HEK293 (cell line): ENCODE measurements around the gene NCBP2.

Experiments
- CTCF ChIA-PET: fragments of 350-600 bp; formaldehyde crosslinking; extraction: SDS; loops from one replicate; lab custom pipeline; 2021; ENCODE audit warnings: antibody characterized with exemption; lab: Yijun Ruan, JAX
- POLR2A ChIA-PET: fragments of 300-600 bp; formaldehyde crosslinking; extraction: SDS; loops from one replicate; lab custom pipeline; 2020; ENCODE audit warnings: antibody characterized with exemption, inconsistent platforms; lab: Yijun Ruan, JAX
- H3K27ac ChIP-seq: fragments of 200-500 bp; sonication (Bioruptor generic); 2 replicates; pipeline ENCODE4 v1.5.1; 2014; ENCODE audit warnings: low read depth, low read length, control low read depth, inconsistent platforms; ENCODE audit errors: extremely low read depth
- H3K36me3 ChIP-seq, 2 experiments: fragments of 200-500 bp in 1 of 2; sonication (Bioruptor generic) in 1 of 2; 1 replicate in 1 of 2; 2 replicates in 1 of 2; pipeline ENCODE4 v1.5.1; 2014 to 2017; ENCODE audit warnings: inconsistent platforms in 2 of 2, low read length in 2 of 2; ENCODE audit not compliant: control insufficient read depth in 2 of 2, insufficient read depth in 1 of 2
- H3K4me1 ChIP-seq: fragments of 200-500 bp; sonication (Bioruptor generic); 2 replicates; pipeline ENCODE4 v1.5.1; 2014; ENCODE audit warnings: mild to moderate bottlenecking, low read length, inconsistent platforms; ENCODE audit not compliant: control insufficient read depth, insufficient read depth
- H3K4me3 ChIP-seq: 2 replicates; pipeline ENCODE4 v1.5.1; 2011; ENCODE audit warnings: low read depth, mild to moderate bottlenecking, control low read depth, low read length, moderate library complexity
- H3K9me3 ChIP-seq: fragments of 200-500 bp; sonication (Bioruptor generic); 2 replicates; pipeline ENCODE4 v1.5.1; 2014; ENCODE audit warnings: low read depth, low read length, inconsistent platforms; ENCODE audit not compliant: control insufficient read depth, insufficient read depth
- EGR2 ChIP-seq: fragments of 450-650 bp; formaldehyde crosslinking; IDR thresholded peaks from 2 replicates; pipeline ENCODE4 v1.5.1; 2016; ENCODE audit warnings: low read depth, missing biosample characterization, missing genetic modification characterization
- HIC1 ChIP-seq: fragments of 450-650 bp; formaldehyde crosslinking; IDR thresholded peaks from 2 replicates; pipeline ENCODE4 v1.5.1; 2016; ENCODE audit warnings: missing biosample characterization, missing genetic modification characterization
- HOXA7 ChIP-seq: sonication (generic); formaldehyde crosslinking; IDR thresholded peaks from 2 replicates; pipeline ENCODE4 v1.8.1; 2022; ENCODE audit warnings: missing genetic modification reagents, borderline replicate concordance
- KLF10 ChIP-seq: fragments of 450-650 bp; IDR thresholded peaks from 2 replicates; pipeline ENCODE4 v1.5.1; 2018; ENCODE audit warnings: missing biosample characterization, mild to moderate bottlenecking, missing genetic modification characterization
- KLF7 ChIP-seq: fragments of 450-650 bp; formaldehyde crosslinking; IDR thresholded peaks from 2 replicates; pipeline ENCODE4 v1.5.1; 2016; ENCODE audit warnings: missing biosample characterization, missing genetic modification characterization, borderline replicate concordance
- KLF9 ChIP-seq: fragments of 450-650 bp; formaldehyde crosslinking; IDR thresholded peaks from 2 replicates; pipeline ENCODE4 v1.5.1; 2016; ENCODE audit warnings: missing biosample characterization, missing genetic modification characterization, low read depth
- OSR2 ChIP-seq: fragments of 450-650 bp; formaldehyde crosslinking; IDR thresholded peaks from 2 replicates; pipeline ENCODE4 v1.5.1; 2016; ENCODE audit warnings: missing biosample characterization, missing genetic modification characterization
- PATZ1 ChIP-seq: fragments of 450-650 bp; formaldehyde crosslinking; IDR thresholded peaks from 2 replicates; pipeline ENCODE4 v1.5.1; 2016; ENCODE audit warnings: missing biosample characterization, missing genetic modification characterization
- REPIN1 ChIP-seq: fragments of 450-650 bp; formaldehyde crosslinking; IDR thresholded peaks from 2 replicates; pipeline ENCODE4 v1.5.1; 2017; ENCODE audit warnings: missing biosample characterization, missing genetic modification characterization, low read depth
- TCF7L2 ChIP-seq: IDR thresholded peaks from 2 replicates; pipeline ENCODE4 v1.6.1; 2011; ENCODE audit warnings: low read depth, mild to moderate bottlenecking, inconsistent platforms, low read length, moderate library complexity, borderline replicate concordance
- WT1 ChIP-seq: fragments of 450-650 bp; formaldehyde crosslinking; IDR thresholded peaks from 2 replicates; pipeline ENCODE4 v1.5.1; 2016; ENCODE audit warnings: missing biosample characterization, missing genetic modification characterization
- ZBTB44 ChIP-seq: fragments of 450-650 bp; IDR thresholded peaks from 2 replicates; pipeline ENCODE4 v1.5.1; 2018; ENCODE audit warnings: missing biosample characterization, mild to moderate bottlenecking, missing genetic modification characterization
- ZNF221 ChIP-seq: fragments of 450-650 bp; formaldehyde crosslinking; IDR thresholded peaks from 2 replicates; pipeline ENCODE4 v1.5.1; 2017; ENCODE audit warnings: missing biosample characterization, missing genetic modification characterization, borderline replicate concordance
- ZNF239 ChIP-seq: fragments of 450-650 bp; formaldehyde crosslinking; IDR thresholded peaks from 2 replicates; pipeline ENCODE4 v1.5.1; 2016; ENCODE audit warnings: missing biosample characterization, missing genetic modification characterization
- ZNF404 ChIP-seq: fragments of 450-650 bp; formaldehyde crosslinking; IDR thresholded peaks from 2 replicates; pipeline ENCODE4 v1.5.1; 2017; ENCODE audit warnings: missing biosample characterization, missing genetic modification characterization
- ZNF518A ChIP-seq: fragments of 450-650 bp; formaldehyde crosslinking; conservative IDR thresholded peaks from 2 replicates; pipeline ENCODE4 v1.5.1; 2016; ENCODE audit warnings: low read depth, missing biosample characterization, missing genetic modification characterization
- ZNF544 ChIP-seq: fragments of 450-650 bp; formaldehyde crosslinking; IDR thresholded peaks from 2 replicates; pipeline ENCODE4 v1.5.0; 2017; ENCODE audit warnings: missing biosample characterization, missing genetic modification characterization
- ZNF677 ChIP-seq: fragments of 450-650 bp; IDR thresholded peaks from 2 replicates; pipeline ENCODE4 v1.5.0; 2018; ENCODE audit warnings: missing biosample characterization, mild to moderate bottlenecking, missing genetic modification characterization, moderate library complexity
- ZSCAN5A ChIP-seq: fragments of 450-650 bp; formaldehyde crosslinking; IDR thresholded peaks from 2 replicates; pipeline ENCODE4 v1.5.1; 2016; ENCODE audit warnings: missing biosample characterization, missing genetic modification characterization

NCBP2 gene

GRCh38 chr3:196915375-196915774 is 27.0 kb downstream of the NCBP2 start:
- no peak overlapping the region for H3K27ac ChIP-seq
- H3K9me3 ChIP-seq = no peaks in the 10 kb centered on the region
- H3K4me3 ChIP-seq = no peak overlapping the region
- ChIA-PET CTCF (no interaction called here), POLR2A (no interaction called here)
- TF ChIP-seq ZSCAN5A (no peak), OSR2 (tag by site-specific recombination) (no peak), KLF7 (no peak)
- H3K4me1 ChIP-seq = no peaks in the 10 kb centered on the region
- H3K36me3 ChIP-seq = peaks cover 0 to 13% of the 10 kb centered on the region in 2 experiments; a peak in 1 of 3 replicates

- POLR2A ChIA-PET = no interaction called here
- no peak overlapping the region for H3K4me3 ChIP-seq
- TF ChIP-seq ZNF239 (tag by site-specific recombination) = no peak
- TF ChIP-seq REPIN1 (tag by site-specific recombination) = no peak
- TF ChIP-seq HIC1 = no peak
- TF ChIP-seq ZNF404 (tag by site-specific recombination) = no peak
- TF ChIP-seq PATZ1 = no peak
- TF ChIP-seq TCF7L2 = no peak
- TF ChIP-seq ZBTB44 (tag by site-specific recombination) = no peak
- TF ChIP-seq EGR2 (tag by site-specific recombination) = no peak
- TF ChIP-seq KLF9 (tag by site-specific recombination) = no peak
- TF ChIP-seq ZNF544 (tag by site-specific recombination) = no peak
- no peak for TF ChIP-seq WT1
- TF ChIP-seq KLF10 = no peak
- no peak for TF ChIP-seq ZNF221 (tag by site-specific recombination)
- TF ChIP-seq ZNF677 (tag by site-specific recombination) = no peak
- TF ChIP-seq HOXA7 (CRISPR knock-in tag) = no peak
- TF ChIP-seq ZNF518A (tag by site-specific recombination) = no peak
- H3K9me3 ChIP-seq = no peaks in the 10 kb centered on the region
- CTCF ChIA-PET = no interaction called here
- H3K36me3 ChIP-seq = peaks cover 0 to 13% of the 10 kb centered on the region in 2 experiments; a peak in 1 of 3 replicates
- H3K27ac ChIP-seq = no peak overlapping the region
- H3K4me1 ChIP-seq = no peaks in the 10 kb centered on the region
Measured at GRCh38 chr3:196914866-196915265, 27.5 kb downstream of the NCBP2 start.
